Measurements from ENCODE around the gene KSR1. TPM values are rescaled to one million over a fixed set of nuclear protein-coding genes. Genes with fewer than 3 reads are reported as not detected.

Gene KSR1
- total and polyA plus RNA-seq, 9 of the 15 experiments (the other 6 are each of a cell fraction or from before 2014, with no cell fraction given) = 1.4 to 51.7 (median 18.4) TPM

GRCh38 chr17:27446569-27447301, 9.5 kb upstream of the KSR1 start (continued):
- TF ChIP-seq ZNF561 (CRISPR knock-in tag; conservative IDR thresholded peaks at IDR 0.05) (no peak), ZNF407 (IDR thresholded peaks at IDR 0.05; ENCODE audit: low read depth) (no peak), MYC (IDR thresholded peaks at IDR 0.05; ENCODE audit: low read depth, low read length) (peak; percentile 66; the same call in 1 of the 2 replicates), MYC (CRISPR knock-in tag; IDR thresholded peaks at IDR 0.05; ENCODE audit: borderline replicate concordance, low read depth) (no peak), NFE2L1 (tag; IDR thresholded peaks at IDR 0.05; ENCODE audit: borderline replicate concordance, low read depth) (no peak), FUS (optimal IDR thresholded peaks at IDR 0.05; ENCODE audit: low read depth, low read length) (no peak), CBFA2T2 (conservative IDR thresholded peaks at IDR 0.05) (peak; percentile 91), RCOR1 (IDR thresholded peaks at IDR 0.05; ENCODE audit: borderline replicate concordance in 1 of 2, low read depth in 2 of 2, low read length in 2 of 2) (peak in 1 of 2 experiments; percentile 98; a peak in 2 of 4 replicates), NR2C2 (CRISPR knock-in tag; IDR thresholded peaks at IDR 0.05) (no peak), NR2C2 (tag; IDR thresholded peaks at IDR 0.05) (0 out of 2 replicates have a peak, but pooled peaks have one; percentile 46), KDM2B (CRISPR knock-in tag; IDR thresholded peaks at IDR 0.05) (no peak), ZNF707 (CRISPR knock-in tag; conservative IDR thresholded peaks at IDR 0.05) (no peak), TCFL5 (CRISPR knock-in tag; conservative IDR thresholded peaks at IDR 0.05) (no peak), U2AF2 (optimal IDR thresholded peaks at IDR 0.05; ENCODE audit: low read depth, low read length) (no peak), ZNF175 (CRISPR knock-in tag; IDR thresholded peaks at IDR 0.05; ENCODE audit: low read depth) (no peak), ATF3 (IDR thresholded peaks at IDR 0.05) (peak; percentile 99), ATF3 (CRISPR knock-in tag; conservative IDR thresholded peaks at IDR 0.05) (peak; percentile 79; the same call in 1 of the 2 replicates), HSF4 (CRISPR knock-in tag; IDR thresholded peaks at IDR 0.05; ENCODE audit: borderline replicate concordance) (no peak), ZFPM2 (CRISPR knock-in tag; IDR thresholded peaks at IDR 0.05) (no peak)
